KOPT-K1 (cell line): ENCODE results near the gene PLEKHS1.
"Not testable (repeated sequence)": the region's sequence is repeated elsewhere in the genome, so short reads cannot be mapped to it uniquely, and the experiment has no call there.

Experiments used
- H3K27ac ChIP-seq: fragments of 200-600 bp; sonication (generic); 2 replicates; pipeline ENCODE4 v1.5.1; 2016; ENCODE audit warnings: antibody characterized with exemption, mild to moderate bottlenecking, low read depth, low read length; ENCODE audit not compliant: poor library complexity, severe bottlenecking
- H3K36me3 ChIP-seq: fragments of 200-600 bp; sonication (generic); 2 replicates; pipeline ENCODE4 v1.5.1; 2017; ENCODE audit warnings: antibody characterized with exemption, mild to moderate bottlenecking, low read length, moderate library complexity; ENCODE audit not compliant: insufficient read depth
- H3K9me3 ChIP-seq: fragments of 200-600 bp; sonication (generic); 2 replicates; pipeline ENCODE4 v1.5.1; 2017; ENCODE audit warnings: antibody characterized with exemption, low read length, mild to moderate bottlenecking; ENCODE audit not compliant: insufficient read depth, poor library complexity, severe bottlenecking

PLEKHS1 gene

GRCh38 chr10:113754768-113755167 lies 3.3 kb downstream of the PLEKHS1 start:
- Histone ChIP-seq H3K36me3 (no peaks in the 10 kb centered on the region), H3K9me3 (no peaks in the 10 kb centered on the region), H3K27ac (no peak overlapping the region)

DNA sequence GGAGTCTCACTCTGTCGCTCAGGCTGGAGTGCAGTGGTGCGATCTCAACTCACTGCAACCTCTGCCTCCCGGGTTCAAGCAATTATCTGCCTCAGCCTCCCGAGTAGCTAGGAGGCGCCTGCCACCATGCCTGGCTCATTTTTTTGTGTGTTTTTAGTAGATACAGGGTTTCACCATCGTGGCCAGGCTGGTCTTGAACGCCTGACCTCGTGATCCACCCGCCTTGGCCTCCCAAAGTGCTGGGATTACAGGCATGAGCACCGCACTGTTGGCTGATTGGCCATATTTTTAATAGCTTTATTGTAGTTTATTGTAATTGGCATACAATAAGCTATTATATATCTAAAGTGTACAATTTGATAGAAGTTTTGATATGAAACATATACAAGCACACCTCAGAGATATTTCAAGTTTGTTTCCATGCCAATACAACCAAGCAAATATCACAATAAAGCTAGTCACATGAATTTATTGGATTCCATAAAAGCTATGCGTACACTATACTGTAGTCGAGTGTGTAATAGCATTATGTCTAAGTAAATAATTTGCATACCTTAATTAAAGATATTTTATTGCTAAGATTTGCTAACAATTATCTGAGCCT lies 5.6 kb downstream of the PLEKHS1 start:
- Histone ChIP-seq H3K27ac (no peak overlapping the region), H3K9me3 (no peaks in the 10 kb centered on the region), H3K36me3 (no peaks in the 10 kb centered on the region)

- Histone ChIP-seq H3K9me3 (peaks cover 10% of the 10 kb centered on the region), H3K36me3 (no peaks in the 10 kb centered on the region), H3K27ac (no peak overlapping the region)
These were observed 10.6 kb downstream of the PLEKHS1 start for GRCh38 chr10:113762083-113762482.

DNA sequence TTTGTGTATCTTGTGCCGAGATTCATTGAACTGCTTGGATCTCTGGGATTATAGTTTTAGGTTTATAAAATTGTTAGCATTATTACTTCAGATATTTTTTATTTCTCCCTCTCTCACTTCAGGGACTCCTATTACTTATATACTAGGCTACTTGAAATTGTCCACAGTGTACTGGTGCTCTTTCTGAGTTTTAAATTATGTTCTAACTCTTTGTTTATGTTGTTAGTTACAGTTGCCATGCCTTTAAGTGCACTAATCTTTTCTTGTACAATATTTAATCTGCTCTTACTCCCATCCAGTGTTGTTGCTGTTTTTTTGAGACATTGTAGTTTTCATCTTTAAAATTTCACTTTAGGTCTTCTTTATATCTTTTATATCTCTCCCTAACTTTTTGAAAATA lies 13.1 kb downstream of the PLEKHS1 start:
- no peak overlapping the region for H3K27ac ChIP-seq
- H3K36me3 ChIP-seq, result no peaks in the 10 kb centered on the region

GRCh38 chr10:113765910-113766309 lies 14.4 kb downstream of the PLEKHS1 start:
- Histone ChIP-seq H3K27ac (no peak overlapping the region), H3K9me3 (peaks cover 10% of the 10 kb centered on the region), H3K36me3 (no peaks in the 10 kb centered on the region)

More for the DNA sequence above, 13.1 kb downstream of the PLEKHS1 start:
- H3K9me3 ChIP-seq, result peaks cover 10% of the 10 kb centered on the region

- Histone ChIP-seq H3K36me3 (no peaks in the 10 kb centered on the region), H3K9me3 (peaks cover 10% of the 10 kb centered on the region), H3K27ac (no peak overlapping the region)
These were observed 15.7 kb downstream of the PLEKHS1 start for GRCh38 chr10:113767222-113767621.

DNA sequence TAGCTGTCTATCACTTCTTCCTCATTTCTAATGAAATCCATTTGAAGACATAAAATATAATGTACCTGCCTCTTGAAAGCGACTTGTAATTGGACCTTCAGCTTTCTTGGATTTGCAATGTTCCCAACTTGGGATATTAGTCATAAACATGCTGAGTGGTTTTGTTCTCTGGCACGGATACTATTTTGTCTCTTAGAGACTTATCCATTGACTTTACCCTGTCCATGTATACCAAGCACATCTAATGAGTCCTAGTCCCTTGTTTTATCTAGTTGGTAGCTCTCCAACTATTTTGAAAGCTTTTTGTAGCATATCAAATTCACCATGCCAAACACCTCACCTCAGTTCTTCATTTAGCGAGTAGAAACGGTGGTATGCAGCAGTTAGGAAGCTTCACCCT lies 18.9 kb downstream of the PLEKHS1 start:
- Histone ChIP-seq H3K9me3 (no peaks in the 10 kb centered on the region), H3K27ac (no peak overlapping the region), H3K36me3 (no peaks in the 10 kb centered on the region)

DNA sequence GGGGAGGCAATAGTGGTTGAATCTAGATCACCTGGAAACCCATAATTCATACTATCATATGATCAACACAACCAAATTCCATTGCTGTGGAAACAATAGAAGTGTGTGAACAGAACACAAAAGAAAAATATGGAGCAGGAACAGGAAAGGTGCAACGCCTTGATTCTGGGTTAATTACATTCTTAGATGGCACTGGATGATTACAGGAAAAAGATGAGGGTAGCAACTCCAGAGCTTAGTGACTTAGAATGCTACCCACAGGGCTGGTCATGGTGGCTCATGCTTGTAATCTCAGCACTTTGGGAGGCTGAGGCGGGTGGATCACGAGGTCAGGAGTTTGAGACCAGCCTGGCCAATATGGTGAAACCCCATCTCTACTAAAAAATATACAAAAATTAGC lies 19.6 kb downstream of the PLEKHS1 start:
- not testable (repeated sequence) for H3K27ac ChIP-seq, H3K9me3 ChIP-seq, H3K36me3 ChIP-seq

DNA sequence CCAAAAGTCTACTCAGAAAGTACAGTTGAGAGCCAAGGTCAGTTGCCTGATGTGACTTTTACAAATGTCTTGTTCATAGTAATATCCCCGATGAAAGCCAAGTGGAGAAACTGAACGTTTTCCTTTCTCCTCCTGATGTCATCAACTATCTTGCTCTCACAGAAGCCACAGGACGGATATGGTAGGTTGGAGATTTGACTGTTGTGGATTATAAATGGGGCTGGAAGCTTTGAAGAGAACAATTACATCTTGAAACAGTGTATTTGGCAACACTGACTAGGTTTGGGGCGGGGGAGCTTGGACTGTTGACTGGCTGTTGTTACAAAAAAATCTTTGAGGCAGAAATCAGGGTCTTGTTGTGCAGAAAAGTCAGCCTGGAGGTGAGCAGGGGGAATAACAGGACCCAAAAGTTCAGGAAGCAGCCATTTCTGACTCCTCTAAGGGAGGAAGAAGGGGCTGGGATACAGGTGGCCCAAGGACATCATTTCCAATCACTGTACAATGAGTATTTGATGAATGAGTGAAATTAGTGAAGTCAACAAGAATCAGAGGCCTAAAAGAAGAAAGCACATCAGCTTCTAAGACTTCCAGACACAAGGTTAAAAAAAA lies 24.3 kb downstream of the PLEKHS1 start:
- H3K27ac ChIP-seq, result no peak overlapping the region
- H3K9me3 ChIP-seq, result no peaks in the 10 kb centered on the region
- no peaks in the 10 kb centered on the region for H3K36me3 ChIP-seq

GRCh38 chr10:113776553-113776952 lies 25.1 kb downstream of the PLEKHS1 start:
- no peak overlapping the region for H3K27ac ChIP-seq
- no peaks in the 10 kb centered on the region for H3K36me3 ChIP-seq
- no peaks in the 10 kb centered on the region for H3K9me3 ChIP-seq

- Histone ChIP-seq H3K27ac (no peak overlapping the region), H3K36me3 (no peaks in the 10 kb centered on the region), H3K9me3 (no peaks in the 10 kb centered on the region)
These were observed 29.3 kb downstream of the PLEKHS1 start for GRCh38 chr10:113780681-113781250.

GRCh38 chr10:113782367-113782766 lies 30.9 kb downstream of the PLEKHS1 start:
- no peaks in the 10 kb centered on the region for H3K9me3 ChIP-seq
- no peaks in the 10 kb centered on the region for H3K36me3 ChIP-seq
- no peak overlapping the region for H3K27ac ChIP-seq

- no peaks in the 10 kb centered on the region for H3K9me3 ChIP-seq
- no peak overlapping the region for H3K27ac ChIP-seq
These were observed 31.7 kb downstream of the PLEKHS1 start for GRCh38 chr10:113782986-113783704.

DNA sequence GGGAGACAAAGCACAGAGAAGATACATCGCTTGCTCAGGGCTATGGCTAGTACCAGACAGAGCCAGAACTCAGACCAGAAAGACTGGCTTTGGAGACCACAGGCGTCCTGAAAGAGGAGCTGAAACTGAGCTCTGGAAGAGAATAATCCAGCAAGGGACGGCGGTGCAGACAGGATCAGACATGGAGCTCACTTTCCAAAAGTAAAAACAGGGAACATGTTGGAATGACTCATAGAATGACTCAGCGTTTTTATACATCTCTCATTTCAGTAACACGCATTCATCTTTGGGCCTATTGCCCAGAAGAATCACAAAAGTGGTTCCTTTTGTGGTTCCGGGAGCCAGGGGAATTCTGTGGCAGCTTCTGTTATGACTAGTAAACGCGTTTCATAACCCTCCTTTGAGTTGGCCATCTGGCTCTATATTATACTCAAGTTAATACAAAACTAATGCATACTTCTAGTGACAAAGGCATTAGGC lies 37.2 kb downstream of the PLEKHS1 start:
- H3K9me3 ChIP-seq, result no peaks in the 10 kb centered on the region
- H3K27ac ChIP-seq, result no peak overlapping the region
- no peaks in the 10 kb centered on the region for H3K36me3 ChIP-seq

More at GRCh38 chr10:113782986-113783704, 31.7 kb downstream of the PLEKHS1 start:
- H3K36me3 ChIP-seq, result no peaks in the 10 kb centered on the region

DNA sequence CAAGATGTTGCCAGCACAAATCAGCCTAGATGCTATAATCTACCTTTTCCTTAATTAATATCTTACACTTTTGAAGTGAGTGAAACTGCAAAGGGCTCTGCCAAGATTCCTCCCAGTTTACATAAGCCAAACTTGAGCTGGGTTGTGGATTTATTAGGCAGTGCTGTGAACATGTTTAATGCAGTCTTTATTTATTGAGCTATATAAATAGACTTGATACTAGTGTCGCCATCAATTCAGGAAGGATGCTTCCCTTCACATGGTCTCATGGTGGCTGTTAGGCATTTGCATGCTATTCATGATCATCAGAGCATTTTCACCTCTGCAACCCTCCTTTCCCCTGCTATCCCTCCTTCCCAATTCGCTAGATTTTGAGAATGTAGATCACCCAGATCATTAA lies 40.2 kb downstream of the PLEKHS1 start:
- no peaks in the 10 kb centered on the region for H3K9me3 ChIP-seq
- H3K27ac ChIP-seq, result no peak overlapping the region
- H3K36me3 ChIP-seq, result no peaks in the 10 kb centered on the region
